Tibial artery (tissue), 4 donors: ENCODE measurements around the gene C11orf91.
A peak's percentile ranks its signal among the peaks of the same experiment; 100 is the strongest.

Experiments used
- DNase-seq, 2 donors: peaks; one replicate each; pipeline ENCODE4 v3.0.0-alpha.2; 2019
- H3K27ac ChIP-seq, 2 donors: fragments of 200-600 bp; sonication (generic) in 1 of 2; 1 replicate in 1 of 2; 2 replicates in 1 of 2; pipeline ENCODE4 v1.5.1; 2018 to 2019; ENCODE audit warnings: mild to moderate bottlenecking in 1 of 2
- H3K27me3 ChIP-seq, 2 donors: fragments of 200-600 bp; sonication (generic) in 1 of 2; one replicate each; pipeline versions ENCODE4 v1.5.1 to v1.6.0; 2016 to 2019
- H3K36me3 ChIP-seq, 3 donors: fragments of 200-600 bp; sonication (generic) in 2 of 3; one replicate each; pipeline ENCODE4 v1.5.1; 2016 to 2019; ENCODE audit warnings: mild to moderate bottlenecking in 2 of 3
- H3K4me1 ChIP-seq, 4 donors: fragments of 200-600 bp; sonication (generic) in 2 of 4; 1 replicate in 3 of 4; 2 replicates in 1 of 4; pipeline ENCODE4 v1.5.1; 2016 to 2019
- H3K4me3 ChIP-seq, 2 donors: fragments of 200-600 bp; sonication (generic) in 1 of 2; 1 replicate in 1 of 2; 2 replicates in 1 of 2; pipeline ENCODE4 v1.5.1; 2018 to 2019; ENCODE audit warnings: mild to moderate bottlenecking in 2 of 2
- H3K9me3 ChIP-seq, 3 donors: fragments of 200-600 bp; sonication (generic) in 1 of 3; one replicate each; pipeline ENCODE4 v1.5.1; 2016 to 2019
- intact Hi-C: fragments of 100-400 bp; cut with DNase I; formaldehyde crosslinking; loops from one replicate; pipeline ENCODE4 v1.15.0; 2023; ENCODE audit warnings: low total_unique reads
- TF ChIP-seq, protein P1 (sequence below), 2 experiments: fragments of 200-600 bp in 1 of 2; fragments of 450-650 bp in 1 of 2; IDR thresholded peaks; one replicate each; pipeline ENCODE4 v1.5.1; 2017 to 2019; ENCODE audit warnings: antibody characterized with exemption in 2 of 2, mild to moderate bottlenecking in 1 of 2, moderate library complexity in 1 of 2

C11orf91 gene

DNA sequence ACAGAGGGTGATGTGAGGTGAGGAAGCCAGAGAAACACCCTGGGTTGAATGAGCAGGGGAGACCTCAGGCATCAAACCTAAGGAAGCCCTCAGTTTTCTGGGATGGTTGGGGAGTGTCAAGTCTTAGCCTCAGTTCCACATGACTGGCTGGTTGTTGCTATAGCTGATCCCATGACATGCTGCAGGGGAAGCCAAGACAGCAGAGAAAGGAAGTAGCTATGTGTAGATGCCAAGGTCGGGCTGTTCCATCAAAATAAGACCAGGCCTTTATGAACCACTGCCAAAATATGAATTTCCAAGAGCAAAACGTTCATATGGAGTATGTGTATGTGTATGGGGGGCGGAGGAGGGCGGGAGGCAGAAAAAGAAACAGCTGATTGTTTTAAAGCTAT lies 24.0 kb upstream of the C11orf91 start:
- TF ChIP-seq, protein P1, sequence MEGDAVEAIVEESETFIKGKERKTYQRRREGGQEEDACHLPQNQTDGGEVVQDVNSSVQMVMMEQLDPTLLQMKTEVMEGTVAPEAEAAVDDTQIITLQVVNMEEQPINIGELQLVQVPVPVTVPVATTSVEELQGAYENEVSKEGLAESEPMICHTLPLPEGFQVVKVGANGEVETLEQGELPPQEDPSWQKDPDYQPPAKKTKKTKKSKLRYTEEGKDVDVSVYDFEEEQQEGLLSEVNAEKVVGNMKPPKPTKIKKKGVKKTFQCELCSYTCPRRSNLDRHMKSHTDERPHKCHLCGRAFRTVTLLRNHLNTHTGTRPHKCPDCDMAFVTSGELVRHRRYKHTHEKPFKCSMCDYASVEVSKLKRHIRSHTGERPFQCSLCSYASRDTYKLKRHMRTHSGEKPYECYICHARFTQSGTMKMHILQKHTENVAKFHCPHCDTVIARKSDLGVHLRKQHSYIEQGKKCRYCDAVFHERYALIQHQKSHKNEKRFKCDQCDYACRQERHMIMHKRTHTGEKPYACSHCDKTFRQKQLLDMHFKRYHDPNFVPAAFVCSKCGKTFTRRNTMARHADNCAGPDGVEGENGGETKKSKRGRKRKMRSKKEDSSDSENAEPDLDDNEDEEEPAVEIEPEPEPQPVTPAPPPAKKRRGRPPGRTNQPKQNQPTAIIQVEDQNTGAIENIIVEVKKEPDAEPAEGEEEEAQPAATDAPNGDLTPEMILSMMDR (IDR thresholded peaks at IDR 0.05) = no peak
- no peaks in the 10 kb centered on the region for H3K27me3 ChIP-seq
- peak; percentile 82 to 88 for DNase-seq
- H3K4me1 ChIP-seq = peaks cover 0 to 53% (median 36%) of the 10 kb centered on the region in 4 donors
- intact Hi-C loops = no loop called here
- no peak overlapping the region for H3K4me3 ChIP-seq
- no peaks in the 10 kb centered on the region for H3K9me3 ChIP-seq
- H3K36me3 ChIP-seq = peaks cover 20 to 26% (median 25%) of the 10 kb centered on the region in 3 donors
- peak overlapping the region; percentile 67 to 71 for H3K27ac ChIP-seq

DNA sequence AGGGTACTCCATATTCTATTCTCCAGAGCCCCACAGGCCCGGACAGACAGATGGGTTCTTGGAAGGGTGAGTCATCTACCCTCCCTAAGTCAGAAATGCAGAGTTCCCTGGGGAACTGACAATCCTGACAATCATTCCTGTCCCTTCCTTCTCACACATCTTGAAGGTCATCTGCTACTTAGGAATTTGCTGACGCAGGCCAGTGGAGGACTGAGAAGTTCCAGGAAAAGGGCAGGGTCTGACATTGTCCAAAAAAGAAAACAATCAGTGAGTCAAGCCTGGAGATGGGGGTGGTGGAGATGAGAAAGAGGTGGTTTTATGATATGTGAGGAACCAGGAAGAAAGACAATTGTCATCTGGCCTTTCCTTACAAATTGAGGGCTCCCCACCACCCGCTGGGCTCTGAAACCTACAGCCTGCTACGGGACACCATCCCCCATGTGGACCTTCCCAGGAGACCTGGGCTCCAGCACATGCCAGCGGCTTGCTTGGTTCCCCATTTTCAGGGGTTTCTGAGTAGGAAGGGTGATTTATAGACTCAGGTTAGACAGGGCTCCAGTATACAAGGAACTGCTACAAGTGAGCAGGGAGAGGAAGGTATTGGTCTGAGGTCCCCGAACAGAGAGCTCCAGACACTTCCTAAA lies 22.7 kb upstream of the C11orf91 start:
- Histone ChIP-seq H3K27ac (peak overlapping the region; percentile 67 to 71), H3K4me3 (no peak overlapping the region), H3K4me1 (peaks cover 0 to 53% (median 36%) of the 10 kb centered on the region in 4 donors), H3K9me3 (no peaks in the 10 kb centered on the region), H3K36me3 (peaks cover 29 to 39% (median 38%) of the 10 kb centered on the region in 3 donors), H3K27me3 (no peaks in the 10 kb centered on the region)
- TF ChIP-seq, protein P1 (IDR thresholded peaks at IDR 0.05) = no peak
- intact Hi-C loops = no loop called here
- no peak for DNase-seq

DNA sequence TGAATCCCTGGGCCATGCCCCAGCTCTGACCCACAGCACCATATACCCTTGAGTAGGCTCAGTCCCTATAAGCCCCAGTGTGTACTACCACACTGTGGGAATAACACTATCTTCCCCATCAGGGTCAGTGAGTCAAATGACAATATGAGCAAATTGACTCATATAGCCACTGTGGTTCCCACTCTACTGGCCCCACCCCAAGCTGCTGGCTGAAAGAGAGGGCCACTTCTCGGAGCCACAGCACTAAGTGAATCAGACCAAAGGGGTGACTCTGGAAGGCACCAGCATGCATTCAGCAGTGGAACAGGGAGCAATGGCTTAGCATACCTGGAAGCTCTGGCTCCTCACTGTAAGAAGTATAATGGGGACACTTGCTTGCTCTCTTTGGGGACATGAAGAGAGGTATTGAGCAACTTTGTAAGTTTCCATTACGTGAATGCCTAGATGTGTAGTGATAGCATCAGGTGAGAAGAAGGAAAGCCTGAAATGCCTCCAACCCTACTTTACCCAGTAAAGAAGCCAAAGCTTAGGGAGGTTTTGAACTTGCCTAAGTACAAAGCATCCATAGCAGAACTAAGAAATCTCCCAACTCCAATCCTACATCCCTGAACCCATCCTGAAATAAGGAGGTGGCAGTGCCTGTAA lies 22.1 kb upstream of the C11orf91 start:
- TF ChIP-seq, protein P1 (IDR thresholded peaks at IDR 0.05) = no peak

DNA sequence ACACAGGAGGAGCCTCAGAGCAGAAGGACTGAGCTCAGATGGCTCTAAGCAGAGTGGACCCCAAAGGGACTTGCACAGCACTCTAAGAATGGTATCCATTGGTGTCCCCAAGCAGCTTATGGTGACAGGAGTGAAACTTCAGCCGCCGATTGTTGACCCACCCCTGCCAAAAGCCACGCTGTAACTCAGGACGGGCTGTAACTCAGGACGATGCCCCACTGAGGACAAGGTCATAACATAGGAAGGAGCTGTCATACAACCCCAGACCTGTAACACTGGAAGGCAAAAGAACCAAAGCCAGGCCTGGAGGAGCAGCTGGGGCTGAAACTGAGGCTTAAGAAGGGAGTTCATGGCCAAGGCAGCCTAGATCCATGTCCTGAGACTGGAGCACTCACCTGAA lies 21.4 kb upstream of the C11orf91 start:
- no peaks in the 10 kb centered on the region for H3K9me3 ChIP-seq
- peaks cover 0 to 48% (median 34%) of the 10 kb centered on the region in 4 donors for H3K4me1 ChIP-seq
- no peak for DNase-seq
- intact Hi-C loops = no loop called here
- no peak overlapping the region for H3K4me3 ChIP-seq
- peak overlapping the region; percentile 67 to 71 for H3K27ac ChIP-seq
- peaks cover 39 to 53% (median 52%) of the 10 kb centered on the region in 3 donors for H3K36me3 ChIP-seq
- TF ChIP-seq, protein P1 (IDR thresholded peaks at IDR 0.05) = no peak
- H3K27me3 ChIP-seq = no peaks in the 10 kb centered on the region

More for the DNA sequence above, 22.1 kb upstream of the C11orf91 start:
- Histone ChIP-seq H3K36me3 (peaks cover 33 to 46% (median 45%) of the 10 kb centered on the region in 3 donors), H3K27me3 (no peaks in the 10 kb centered on the region), H3K9me3 (no peaks in the 10 kb centered on the region), H3K27ac (peak overlapping the region; percentile 67 to 71), H3K4me3 (no peak overlapping the region), H3K4me1 (peaks cover 0 to 51% (median 36%) of the 10 kb centered on the region in 4 donors)
- DNase-seq = no peak
- intact Hi-C loops = no loop called here

DNA sequence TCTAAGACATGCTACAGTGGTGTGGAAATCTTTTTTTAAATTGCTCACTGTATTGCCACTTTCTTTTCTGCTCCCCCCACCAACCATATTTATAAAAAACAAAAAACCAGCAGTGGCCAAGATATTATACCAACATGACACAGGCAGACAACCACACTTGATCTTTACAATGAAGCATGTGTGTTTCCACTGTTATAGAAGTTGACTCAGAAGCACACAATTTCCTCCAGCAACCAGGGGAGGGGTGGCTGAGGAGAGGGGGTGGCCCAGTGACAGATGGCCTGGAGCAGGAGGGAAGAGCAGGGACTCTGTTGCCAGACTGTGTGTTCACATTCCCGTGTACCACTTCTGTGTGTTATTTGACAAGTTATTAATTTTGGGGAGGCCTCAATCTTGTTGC lies 20.8 kb upstream of the C11orf91 start:
- peaks cover 44 to 58% (median 57%) of the 10 kb centered on the region in 3 donors for H3K36me3 ChIP-seq
- intact Hi-C loops = no loop called here
- H3K27ac ChIP-seq = peak overlapping the region in 1 of 2 donors; percentile 67

More for the DNA sequence above, 20.8 kb upstream of the C11orf91 start:
- H3K27me3 ChIP-seq = no peaks in the 10 kb centered on the region
- DNase-seq = no peak
- H3K9me3 ChIP-seq = no peaks in the 10 kb centered on the region
- no peak overlapping the region for H3K4me3 ChIP-seq
- TF ChIP-seq, protein P1 (IDR thresholded peaks at IDR 0.05) = no peak
- H3K4me1 ChIP-seq = peaks cover 0 to 48% (median 34%) of the 10 kb centered on the region in 4 donors
